Fibroblast of the aortic adventitia (primary cell): ENCODE measurements around the gene GGN. TPM values are rescaled to one million over a fixed set of nuclear protein-coding genes. Genes with fewer than 3 reads are reported as not detected.
"Not testable (repeated sequence)": the region's sequence is repeated elsewhere in the genome, so short reads cannot be mapped to it uniquely, and the experiment has no call there.

ENCODE experiments used
- DNase-seq: peaks from one replicate; pipeline ENCODE4 v3.0.0-alpha.2; 2010; ENCODE audit warnings: low read depth
- H3K4me3 ChIP-seq: 2 replicates; pipeline ENCODE4 v1.5.1; 2011; ENCODE audit warnings: low read depth, mild to moderate bottlenecking, control low read depth, low read length, moderate library complexity
- total RNA-seq: library from RNA; depleted of rRNA; stranded (reverse); fragments of >200 nt; gene quantifications from 2 replicates; pipeline ENCODE4 v1.2.3, GENCODE V29; 2012; ENCODE audit warnings: low replicate concordance
- TF ChIP-seq, protein P1 (sequence below): IDR thresholded peaks from 2 replicates; pipeline ENCODE4 v1.5.1; 2011; ENCODE audit warnings: mild to moderate bottlenecking, low read length, control low read depth, inconsistent platforms; ENCODE audit not compliant: insufficient read depth

GGN gene
- total RNA-seq, 1 donor: 1.3 TPM

GRCh38 chr19:38411041-38411712, 23.3 kb upstream of the GGN start:
- TF ChIP-seq, protein P1, sequence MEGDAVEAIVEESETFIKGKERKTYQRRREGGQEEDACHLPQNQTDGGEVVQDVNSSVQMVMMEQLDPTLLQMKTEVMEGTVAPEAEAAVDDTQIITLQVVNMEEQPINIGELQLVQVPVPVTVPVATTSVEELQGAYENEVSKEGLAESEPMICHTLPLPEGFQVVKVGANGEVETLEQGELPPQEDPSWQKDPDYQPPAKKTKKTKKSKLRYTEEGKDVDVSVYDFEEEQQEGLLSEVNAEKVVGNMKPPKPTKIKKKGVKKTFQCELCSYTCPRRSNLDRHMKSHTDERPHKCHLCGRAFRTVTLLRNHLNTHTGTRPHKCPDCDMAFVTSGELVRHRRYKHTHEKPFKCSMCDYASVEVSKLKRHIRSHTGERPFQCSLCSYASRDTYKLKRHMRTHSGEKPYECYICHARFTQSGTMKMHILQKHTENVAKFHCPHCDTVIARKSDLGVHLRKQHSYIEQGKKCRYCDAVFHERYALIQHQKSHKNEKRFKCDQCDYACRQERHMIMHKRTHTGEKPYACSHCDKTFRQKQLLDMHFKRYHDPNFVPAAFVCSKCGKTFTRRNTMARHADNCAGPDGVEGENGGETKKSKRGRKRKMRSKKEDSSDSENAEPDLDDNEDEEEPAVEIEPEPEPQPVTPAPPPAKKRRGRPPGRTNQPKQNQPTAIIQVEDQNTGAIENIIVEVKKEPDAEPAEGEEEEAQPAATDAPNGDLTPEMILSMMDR: no peak
- no peak for DNase-seq
- no peak overlapping the region for H3K4me3 ChIP-seq

- not testable (repeated sequence) for DNase-seq, H3K4me3 ChIP-seq
Measured at GRCh38 chr19:38410407-38410806, 22.6 kb upstream of the GGN start.

DNA sequence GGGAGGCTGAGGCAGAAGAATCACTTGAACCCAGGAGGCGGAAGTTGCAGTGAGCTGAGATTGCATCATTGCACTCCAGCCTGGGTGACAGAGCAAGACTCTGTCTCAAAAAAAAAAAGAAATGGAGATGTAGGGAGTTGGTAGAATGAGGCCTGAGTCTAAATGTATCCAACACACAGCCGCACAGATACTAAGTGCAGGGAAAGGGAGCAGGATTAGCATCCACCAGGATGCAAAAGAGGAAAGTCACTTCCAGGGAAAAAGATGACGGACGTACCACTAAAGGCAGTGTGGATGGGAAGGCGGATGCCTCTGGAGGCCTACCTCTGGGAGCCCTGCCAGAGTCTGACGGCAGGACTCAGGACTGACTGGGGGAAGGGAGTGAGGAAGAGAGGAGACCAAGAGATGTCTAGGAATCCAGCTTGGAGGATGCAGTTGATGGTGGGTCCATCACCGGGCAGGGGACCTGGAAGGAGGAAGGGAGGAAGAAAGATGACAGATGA, 21.8 kb upstream of the GGN start:
- DNase-seq: peak; percentile 66
- TF ChIP-seq, protein P1: no peak

GRCh38 chr19:38405276-38405675, 17.4 kb upstream of the GGN start:
- TF ChIP-seq, protein P1: no peak
- no peak for DNase-seq
- H3K4me3 ChIP-seq: no peak overlapping the region

More for the DNA sequence above, 21.8 kb upstream of the GGN start:
- no peak overlapping the region for H3K4me3 ChIP-seq

GRCh38 chr19:38404858-38405257, 17.0 kb upstream of the GGN start:
- TF ChIP-seq, protein P1: no peak
- no peak overlapping the region for H3K4me3 ChIP-seq
- DNase-seq: no peak

GRCh38 chr19:38402967-38403674, 15.3 kb upstream of the GGN start, which contains the start of gene FAM98C:
TSS of gene FAM98C (plus strand) at chr19:38403093. CDS start at chr19:38403154, 61 bp downstream.
- peak within 1 kb of the TSS; percentile 93 for H3K4me3 ChIP-seq
- TF ChIP-seq, protein P1: peak; percentile 71
- peak; percentile 93 for DNase-seq

DNA sequence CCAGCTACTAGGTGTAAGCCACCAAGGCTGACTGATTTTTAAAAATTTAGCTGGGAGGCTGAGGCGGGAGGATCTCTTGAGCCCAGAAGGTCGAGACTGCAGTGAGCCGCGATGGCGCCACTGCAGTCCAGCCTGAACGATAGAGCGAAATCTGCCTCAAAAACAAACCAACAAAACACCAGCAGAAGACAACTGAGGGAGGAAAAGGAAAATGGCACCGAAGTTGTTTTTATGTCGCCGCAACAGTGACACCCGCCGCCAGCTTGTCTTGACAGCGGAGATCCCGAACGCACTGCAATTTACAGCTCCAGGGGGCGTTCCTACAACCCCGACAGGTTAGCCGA, 14.8 kb upstream of the GGN start:
- DNase-seq: no peak
- TF ChIP-seq, protein P1: no peak
- H3K4me3 ChIP-seq: peak overlapping the region; percentile 62
